ENCODE data around the gene GPR142.
A peak's percentile ranks its signal among the peaks of the same experiment; 100 is the strongest.

The GPR142 gene

GRCh38 chr17:74371653-74372147, 4.4 kb downstream of the GPR142 start:
- DNase-seq = no peak

GRCh38 chr17:74372426-74372825, 5.1 kb downstream of the GPR142 start:
- no peak for DNase-seq

- DNase-seq = no peak
Measured at GRCh38 chr17:74373838-74374606, 6.7 kb downstream of the GPR142 start.

GRCh38 chr17:74374858-74375257, 7.6 kb downstream of the GPR142 start:
- DNase-seq = no peak

- peak; percentile 87 to 90 for DNase-seq
Measured at GRCh38 chr17:74379495-74380085, 12.3 kb downstream of the GPR142 start.

- DNase-seq = no peak
Measured at GRCh38 chr17:74380086-74380958, 13.0 kb downstream of the GPR142 start.

- DNase-seq = no peak
Measured at GRCh38 chr17:74380959-74381808, 13.9 kb downstream of the GPR142 start.

GRCh38 chr17:74383141-74383540, 15.8 kb downstream of the GPR142 start:
- DNase-seq = no peak

GRCh38 chr17:74385201-74385600, 17.9 kb downstream of the GPR142 start:
- DNase-seq = no peak

- no peak for DNase-seq
Measured at GRCh38 chr17:74386386-74386785, 19.1 kb downstream of the GPR142 start.

- DNase-seq = no peak
Measured at GRCh38 chr17:74387365-74388218, 20.3 kb downstream of the GPR142 start.

- no peak for DNase-seq
Measured at GRCh38 chr17:74389084-74389753, 21.9 kb downstream of the GPR142 start.

- no peak for DNase-seq
Measured at GRCh38 chr17:74389937-74390679, 22.8 kb downstream of the GPR142 start.

GRCh38 chr17:74390680-74391653, 23.7 kb downstream of the GPR142 start:
- DNase-seq = no peak

- DNase-seq = peak in 1 of 2 donors; percentile 25
Measured at GRCh38 chr17:74391771-74392170, 24.5 kb downstream of the GPR142 start.

- DNase-seq = no peak
Measured at GRCh38 chr17:74392848-74393247, 25.5 kb downstream of the GPR142 start.

- DNase-seq = no peak
Measured at GRCh38 chr17:74393346-74393942, 26.1 kb downstream of the GPR142 start.

- no peak for DNase-seq
Measured at GRCh38 chr17:74394275-74394950, 27.1 kb downstream of the GPR142 start.

Data from CD4-positive, alpha-beta T cell treated with Interleukin-1 beta for 1 hour (primary cell).